EL (cell line): ENCODE measurements around the gene SH3BP1.

Source experiments
- DNase-seq: peaks from one replicate; pipeline ENCODE4 v3.0.0-alpha.2; 2016

Gene SH3BP1

GRCh38 chr22:37616201-37617083 is 23.0 kb upstream of the SH3BP1 start:
- DNase-seq, result no peak

- DNase-seq, result no peak
These were observed 22.0 kb upstream of the SH3BP1 start for GRCh38 chr22:37617431-37617830.

- no peak for DNase-seq
These were observed 21.3 kb upstream of the SH3BP1 start for GRCh38 chr22:37618072-37618656.

GRCh38 chr22:37618674-37619073 is 20.8 kb upstream of the SH3BP1 start:
- no peak for DNase-seq

- no peak for DNase-seq
These were observed 19.5 kb upstream of the SH3BP1 start for GRCh38 chr22:37619991-37620390.

- no peak for DNase-seq
These were observed 18.1 kb upstream of the SH3BP1 start for GRCh38 chr22:37621352-37621860.

GRCh38 chr22:37623075-37624016 is 16.1 kb upstream of the SH3BP1 start:
- peak; percentile 54 for DNase-seq

GRCh38 chr22:37624017-37624365 is 15.5 kb upstream of the SH3BP1 start:
- no peak for DNase-seq

- no peak for DNase-seq
These were observed 14.6 kb upstream of the SH3BP1 start for GRCh38 chr22:37624876-37625275.

- DNase-seq, result no peak
These were observed 13.7 kb upstream of the SH3BP1 start for GRCh38 chr22:37625737-37626136.

- no peak for DNase-seq
These were observed 13.3 kb upstream of the SH3BP1 start for GRCh38 chr22:37626144-37626543.

GRCh38 chr22:37626556-37627075 is 12.9 kb upstream of the SH3BP1 start:
- no peak for DNase-seq

GRCh38 chr22:37627121-37627520 is 12.3 kb upstream of the SH3BP1 start:
- DNase-seq, result no peak

- no peak for DNase-seq
These were observed 11.9 kb upstream of the SH3BP1 start for GRCh38 chr22:37627545-37627944.

- DNase-seq, result no peak
These were observed 10.6 kb upstream of the SH3BP1 start for GRCh38 chr22:37628830-37629229.

- DNase-seq, result no peak
These were observed 9.5 kb upstream of the SH3BP1 start for GRCh38 chr22:37629928-37630327.

- no peak for DNase-seq
These were observed 8.5 kb upstream of the SH3BP1 start for GRCh38 chr22:37630839-37631435.

- no peak for DNase-seq
These were observed 7.9 kb upstream of the SH3BP1 start for GRCh38 chr22:37631448-37632173.

GRCh38 chr22:37632174-37633088 is 7.0 kb upstream of the SH3BP1 start:
- no peak for DNase-seq

- no peak for DNase-seq
These were observed 6.3 kb upstream of the SH3BP1 start for GRCh38 chr22:37633089-37633624.
